22Rv1 (cell line): Measurements from ENCODE around the gene CCDC154.
A peak's percentile ranks its signal among the peaks of the same experiment; 100 is the strongest.

Source experiments
- H3K27ac ChIP-seq: fragments of 450-650 bp; 2 replicates; pipeline ENCODE4 v1.5.1; 2017
- CTCF ChIP-seq: fragments of 450-650 bp; IDR thresholded peaks from 2 replicates; pipeline ENCODE4 v1.5.1; 2017; ENCODE audit warnings: mild to moderate bottlenecking
- ZFX ChIP-seq: fragments of 450-650 bp; IDR thresholded peaks from 2 replicates; pipeline ENCODE4 v1.6.1; 2017; ENCODE audit warnings: antibody characterized with exemption, borderline replicate concordance

CCDC154 gene

GRCh38 chr16:1422076-1422475, 22.3 kb downstream of the CCDC154 start:
- peak overlapping the region; percentile 84 for H3K27ac ChIP-seq

GRCh38 chr16:1420111-1420539, 24.2 kb downstream of the CCDC154 start:
- no peak for TF ChIP-seq CTCF
- no peak for TF ChIP-seq ZFX
- peak overlapping the region; percentile 84 for H3K27ac ChIP-seq

More at GRCh38 chr16:1422076-1422475, 22.3 kb downstream of the CCDC154 start:
- no peak for TF ChIP-seq ZFX
- no peak for TF ChIP-seq CTCF

- H3K27ac ChIP-seq: peak overlapping the region; percentile 67
- TF ChIP-seq CTCF (no peak), ZFX (no peak)
Observed at GRCh38 chr16:1416521-1416941, 27.8 kb downstream of the CCDC154 start.

- peak within 1 kb of the TSS; percentile 67 for H3K27ac ChIP-seq
- TF ChIP-seq CTCF: no peak
- no peak for TF ChIP-seq ZFX
Observed at GRCh38 chr16:1414532-1415260, 29.7 kb downstream of the CCDC154 start, which contains the start of gene UNKL. Gene UNKL, minus strand, starts transcription at chr16:1414704. Its CDS starts 13 bp downstream, at chr16:1414691.

GRCh38 chr16:1413684-1414531, 30.4 kb downstream of the CCDC154 start:
- peak overlapping the region; percentile 67 for H3K27ac ChIP-seq
- peak; percentile 79 for TF ChIP-seq CTCF
- no peak for TF ChIP-seq ZFX

- H3K27ac ChIP-seq: no peak overlapping the region
- TF ChIP-seq ZFX (no peak), CTCF (no peak)
Observed at GRCh38 chr16:1412847-1413246, 31.5 kb downstream of the CCDC154 start.
